GM19099 (cell line): ENCODE measurements around the gene SMYD3.

Experiments used
- POLR2A ChIP-seq: IDR thresholded peaks from 3 replicates; pipeline ENCODE4 v1.6.1; 2011; ENCODE audit warnings: low read depth; ENCODE audit not compliant: insufficient read length; ENCODE audit errors: extremely low read depth

Gene SMYD3

GRCh38 chr1:246092136-246092535 lies 414.9 kb downstream of the SMYD3 start:
- TF ChIP-seq POLR2A, result no peak

- TF ChIP-seq POLR2A, result no peak
Observed at GRCh38 chr1:246091477-246091876, 415.6 kb downstream of the SMYD3 start.

GRCh38 chr1:246086191-246086590 lies 420.9 kb downstream of the SMYD3 start:
- no peak for TF ChIP-seq POLR2A

- no peak for TF ChIP-seq POLR2A
Observed at GRCh38 chr1:246083416-246083815, 423.7 kb downstream of the SMYD3 start.

- no peak for TF ChIP-seq POLR2A
Observed at GRCh38 chr1:246081856-246082668, 425.0 kb downstream of the SMYD3 start.

- no peak for TF ChIP-seq POLR2A
Observed at GRCh38 chr1:246081138-246081702, 425.9 kb downstream of the SMYD3 start.

GRCh38 chr1:246080031-246080430 lies 427.0 kb downstream of the SMYD3 start:
- TF ChIP-seq POLR2A, result no peak

GRCh38 chr1:246078888-246079252 lies 428.2 kb downstream of the SMYD3 start:
- TF ChIP-seq POLR2A, result no peak

- TF ChIP-seq POLR2A, result no peak
Observed at GRCh38 chr1:246078126-246078887, 428.8 kb downstream of the SMYD3 start.

- no peak for TF ChIP-seq POLR2A
Observed at GRCh38 chr1:246077476-246077875, 429.6 kb downstream of the SMYD3 start.

GRCh38 chr1:246074421-246074820 lies 432.7 kb downstream of the SMYD3 start:
- no peak for TF ChIP-seq POLR2A

- TF ChIP-seq POLR2A, result no peak
Observed at GRCh38 chr1:246072456-246072955, 434.6 kb downstream of the SMYD3 start.

- no peak for TF ChIP-seq POLR2A
Observed at GRCh38 chr1:246069581-246069980, 437.5 kb downstream of the SMYD3 start.

- no peak for TF ChIP-seq POLR2A
Observed at GRCh38 chr1:246068619-246069509, 438.2 kb downstream of the SMYD3 start.

- no peak for TF ChIP-seq POLR2A
Observed at GRCh38 chr1:246068217-246068512, 438.9 kb downstream of the SMYD3 start.
